ENCODE results near the gene ACSF2. TPM values are rescaled to one million over a fixed set of nuclear protein-coding genes. Genes with fewer than 3 reads are reported as not detected.

The ACSF2 gene
- total RNA-seq, 1 donor from 2014 or later, result 15.5 TPM

GRCh38 chr17:50440172-50440837, 14.3 kb downstream of the ACSF2 start:
- no peak for DNase-seq

DNA sequence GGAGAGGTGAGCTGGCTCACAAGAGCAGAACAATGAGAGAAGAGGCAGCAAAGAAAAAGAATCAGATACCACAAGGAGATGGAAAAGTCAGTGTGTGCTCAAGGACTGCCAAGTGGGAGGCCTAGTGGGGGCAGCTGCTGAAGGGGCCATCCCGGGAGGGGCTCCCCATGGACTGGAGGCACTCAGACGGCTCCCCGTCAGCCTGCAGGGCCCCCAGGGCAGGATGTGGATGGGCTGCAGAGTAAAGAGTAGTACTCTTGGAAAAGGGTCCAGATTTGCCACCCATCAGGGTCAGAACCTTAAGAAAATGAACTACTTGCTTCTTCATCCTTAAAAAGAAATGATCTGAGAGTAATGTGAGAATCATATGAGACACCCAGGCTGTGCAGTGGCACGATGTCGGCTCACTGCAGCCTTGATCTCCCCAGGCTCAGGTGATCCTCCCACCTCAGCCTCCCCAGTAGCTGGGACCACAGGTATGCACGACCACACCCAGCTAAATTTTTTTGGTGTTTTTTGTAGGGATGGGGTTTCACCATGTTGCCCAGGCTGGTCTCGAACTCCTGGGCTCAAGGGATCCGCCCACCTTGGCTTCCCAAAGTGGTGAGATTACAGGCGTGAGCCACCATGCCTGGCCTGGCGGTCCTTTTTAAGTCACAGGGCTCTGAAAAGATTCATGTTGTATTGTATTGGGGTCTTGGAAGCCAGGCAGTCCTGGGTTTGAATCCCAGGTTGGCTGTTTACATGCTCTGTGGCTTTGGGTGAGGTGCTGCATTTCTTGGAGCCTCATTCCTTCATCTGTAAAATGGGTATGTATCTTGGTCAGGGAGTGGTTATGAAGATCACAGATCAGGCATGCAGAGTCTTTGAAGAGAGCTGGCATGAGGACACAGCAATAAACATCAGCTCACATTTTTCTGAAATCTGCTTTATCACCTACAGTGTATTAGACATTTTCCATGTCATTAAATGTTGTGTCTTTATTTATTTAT, 15.1 kb downstream of the ACSF2 start:
- DNase-seq, result no peak

DNA sequence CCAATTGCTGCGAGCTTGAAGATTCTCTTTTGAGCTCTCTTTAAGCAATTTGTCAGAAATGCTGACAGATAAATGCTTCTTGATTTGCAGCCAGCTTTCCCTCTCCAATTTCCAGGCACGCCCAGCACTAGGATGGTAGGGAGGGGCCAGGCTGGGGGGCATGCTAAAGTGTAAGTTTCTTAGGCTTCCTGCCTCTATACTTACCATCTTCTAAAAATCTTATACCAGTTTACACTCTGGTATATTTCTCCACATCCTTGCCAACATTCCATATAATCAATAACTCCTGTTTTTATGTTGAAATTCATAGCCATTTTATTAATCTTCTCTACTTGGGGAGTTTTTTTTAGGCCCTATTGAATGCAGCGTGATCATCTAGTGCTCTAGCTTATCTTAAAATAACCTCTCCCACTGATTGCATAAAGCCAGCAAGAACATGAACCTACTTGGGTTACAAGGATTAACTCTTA, 17.5 kb downstream of the ACSF2 start:
- DNase-seq, result no peak

- no peak for DNase-seq
Observed at GRCh38 chr17:50444841-50445715, 19.1 kb downstream of the ACSF2 start.

- DNase-seq, result no peak
Observed at GRCh38 chr17:50445730-50446325, 19.8 kb downstream of the ACSF2 start.

DNA sequence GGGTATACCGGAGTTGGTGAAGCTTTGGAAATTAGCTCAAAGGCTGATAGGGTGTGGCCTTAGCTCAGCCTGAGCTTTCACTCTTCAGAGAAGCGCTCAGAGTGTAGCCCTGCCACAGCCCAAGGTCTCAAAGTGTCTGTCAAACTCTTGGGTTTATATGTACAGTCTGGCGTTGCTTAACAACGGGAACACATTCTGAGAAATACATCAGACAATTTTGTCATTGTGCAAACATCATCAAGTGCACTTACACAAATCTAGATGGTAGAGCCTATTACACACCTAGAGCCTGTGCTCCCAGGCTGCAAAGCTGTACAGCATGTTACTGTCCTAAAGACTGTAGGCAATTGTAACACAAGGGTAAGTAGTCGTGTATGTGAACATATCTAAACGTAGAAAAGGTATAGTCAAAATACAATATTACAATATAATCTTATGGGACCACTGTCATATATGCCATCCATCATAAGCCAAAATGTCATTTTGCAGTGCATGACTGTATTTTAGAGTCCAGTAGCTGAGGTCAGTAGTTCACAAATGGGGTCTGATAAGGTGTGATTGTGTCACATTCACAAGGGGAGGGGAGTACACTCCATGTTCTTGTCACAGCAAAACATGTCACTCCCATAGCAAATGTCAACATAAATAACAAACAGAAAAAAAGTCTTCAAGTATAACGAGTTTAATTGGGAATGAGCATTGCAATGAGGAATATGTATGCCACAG, 22.0 kb downstream of the ACSF2 start:
- DNase-seq, result no peak

- no peak for DNase-seq
Observed at GRCh38 chr17:50448643-50449042, 22.6 kb downstream of the ACSF2 start.

- no peak for DNase-seq
Observed at GRCh38 chr17:50451943-50452629, 26.1 kb downstream of the ACSF2 start.

GRCh38 chr17:50452630-50453300, 26.7 kb downstream of the ACSF2 start:
- DNase-seq, result no peak

GRCh38 chr17:50453901-50454300, 27.9 kb downstream of the ACSF2 start:
- DNase-seq, result no peak

- DNase-seq, result no peak
Observed at GRCh38 chr17:50457621-50458020, 31.6 kb downstream of the ACSF2 start.

DNA sequence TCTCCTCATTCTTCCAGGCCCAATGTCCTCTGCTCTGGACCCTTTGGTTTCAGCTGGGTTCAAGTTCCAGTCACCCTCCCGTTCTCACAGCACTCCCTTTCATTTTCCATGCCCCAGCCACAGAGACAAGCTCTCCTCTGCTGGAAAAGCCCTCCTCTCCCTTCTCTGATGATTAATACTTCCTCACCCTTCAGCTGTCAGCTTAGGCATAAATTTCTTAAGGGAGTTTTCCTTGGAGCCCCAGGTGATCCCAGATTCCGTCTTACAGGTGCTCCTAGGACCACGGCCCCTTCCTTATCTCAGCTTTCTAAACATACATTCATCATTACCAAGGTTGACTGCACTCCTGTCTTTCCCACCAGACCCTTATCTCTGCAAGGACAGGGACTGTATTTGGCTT, 32.3 kb downstream of the ACSF2 start:
- DNase-seq, result no peak

DNA sequence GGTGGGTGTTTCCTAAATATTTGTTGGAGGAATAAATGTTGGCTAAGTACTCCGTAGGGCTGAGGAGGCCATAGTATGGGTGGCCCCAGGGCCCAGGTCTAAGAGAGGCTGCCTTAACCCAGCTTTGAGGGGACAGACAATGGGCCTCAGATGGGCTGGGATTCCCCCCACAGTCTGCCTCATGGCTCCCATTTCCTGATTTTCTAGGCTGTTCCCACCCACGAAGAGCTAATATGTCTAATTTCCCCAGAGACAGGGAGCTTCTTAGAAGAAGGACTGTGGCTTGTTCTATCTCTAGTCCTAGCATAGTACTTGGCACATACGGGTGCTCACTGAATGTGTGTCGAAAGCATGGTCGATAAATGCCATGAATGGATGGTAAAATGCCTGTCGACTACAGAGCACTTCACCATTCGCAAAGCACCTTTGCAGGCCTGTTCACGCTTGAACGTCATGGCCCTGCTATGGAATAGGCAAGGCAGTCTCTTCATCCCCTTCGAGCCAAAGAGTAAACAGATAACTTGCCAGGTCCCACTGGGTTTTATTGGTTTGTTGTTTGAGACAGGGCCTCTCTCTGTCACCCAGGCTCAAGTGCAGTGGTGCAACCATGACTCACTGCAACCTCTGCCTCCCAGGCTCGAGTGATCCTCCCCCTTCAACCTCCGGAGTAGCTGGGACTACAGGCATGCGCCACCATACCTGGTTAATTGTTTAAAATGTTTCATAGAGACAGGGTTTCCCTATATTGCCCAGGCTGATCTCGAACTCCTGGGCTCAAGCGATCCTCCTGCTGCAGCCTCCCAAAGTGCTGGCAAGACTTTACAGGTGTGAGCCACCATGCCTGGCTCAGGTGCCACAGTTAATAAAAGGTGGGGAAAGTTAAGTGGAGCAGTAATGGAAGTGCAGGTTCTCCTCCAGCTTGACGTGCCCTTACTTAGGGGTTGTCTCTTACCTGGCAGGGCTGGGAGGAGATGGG, 33.0 kb downstream of the ACSF2 start:
- no peak for DNase-seq

DNA sequence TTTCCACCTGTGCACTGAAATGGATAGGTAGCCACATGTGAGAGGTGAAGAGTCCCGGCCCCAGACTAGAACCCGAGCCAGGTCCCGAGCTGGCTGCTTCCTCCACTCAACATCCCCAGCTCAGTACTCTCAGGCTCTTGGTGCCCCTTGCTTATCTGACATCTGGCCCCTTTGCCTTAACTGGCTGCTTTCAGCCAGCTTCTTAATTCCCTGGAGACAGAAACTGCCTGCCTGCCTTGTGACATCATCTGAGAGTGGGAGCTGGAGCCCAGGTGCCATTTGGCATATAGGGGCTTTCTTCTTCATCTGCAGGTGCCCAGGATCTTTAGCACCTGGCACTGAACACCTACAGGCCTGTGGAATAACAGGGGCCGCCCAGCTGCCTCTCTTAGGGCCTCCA, 33.7 kb downstream of the ACSF2 start:
- no peak for DNase-seq

GRCh38 chr17:50460831-50461526, 35.0 kb downstream of the ACSF2 start:
- DNase-seq, result no peak

GRCh38 chr17:50461550-50462132, 35.6 kb downstream of the ACSF2 start:
- DNase-seq, result no peak

DNA sequence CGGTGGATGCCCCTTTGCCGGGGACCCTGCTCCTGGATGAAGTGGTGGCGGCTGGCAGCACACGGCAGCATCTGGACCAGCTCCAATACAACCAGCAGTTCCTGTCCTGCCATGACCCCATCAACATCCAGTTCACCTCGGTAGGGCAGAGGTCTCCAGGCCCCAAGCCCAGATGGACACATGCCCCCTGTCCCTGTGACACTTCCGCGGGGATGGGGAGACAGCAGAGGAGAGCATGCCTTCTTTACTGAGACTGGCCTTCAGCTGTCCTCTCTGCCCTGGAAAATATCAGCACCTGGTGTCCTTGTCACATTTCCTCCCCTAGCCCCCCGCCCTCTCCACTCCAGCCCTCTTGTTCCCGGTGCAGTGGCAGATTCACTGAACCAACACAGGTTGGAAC, 36.4 kb downstream of the ACSF2 start:
- DNase-seq, result no peak

- no peak for DNase-seq
Observed at GRCh38 chr17:50464121-50464520, 38.1 kb downstream of the ACSF2 start.

Data from dermis blood vessel endothelial cell (primary cell).